Bronchial smooth muscle cell (primary cell): ENCODE measurements around the gene CDH2. TPM values are rescaled to one million over a fixed set of nuclear protein-coding genes. Genes with fewer than 3 reads are reported as not detected.

Source experiments
- total RNA-seq: library from RNA; depleted of rRNA; stranded (reverse); fragments of >200 nt; gene quantifications from 2 replicates; pipeline ENCODE4 v1.2.1, GENCODE V29; 2014

CDH2 gene
- total RNA-seq, result 9.8 and 10.5 TPM in 2 replicates

GRCh38 chr18:28176948-28177827, at the start of gene CDH2:
Gene CDH2, minus strand, starts transcription at chr18:28177130. Its CDS starts 108 bp downstream, at chr18:28177022.

